Stimulated activated CD4-positive, alpha-beta T cell treated with anti-CD3 and anti-CD28 coated beads, Interleukin-15, amount 100 ng/mL, for 48 hours (primary cell): ENCODE data around the gene CCDC51.

ENCODE experiments used
- DNase-seq, 2 donors: peaks; one replicate each; pipeline ENCODE4 v3.0.0-alpha.2; 2020; ENCODE audit warnings: low read depth in 2 of 2

CCDC51 gene

GRCh38 chr3:48419149-48419548 is 20.8 kb downstream of the CCDC51 start:
- no peak for DNase-seq

GRCh38 chr3:48418651-48419050 is 21.3 kb downstream of the CCDC51 start:
- no peak for DNase-seq

GRCh38 chr3:48418140-48418539 is 21.8 kb downstream of the CCDC51 start:
- DNase-seq, result no peak

- DNase-seq, result no peak
Measured at GRCh38 chr3:48417529-48418108, 22.3 kb downstream of the CCDC51 start.

- no peak for DNase-seq
Measured at GRCh38 chr3:48416546-48416945, 23.4 kb downstream of the CCDC51 start.

- DNase-seq, result no peak
Measured at GRCh38 chr3:48416091-48416505, 23.8 kb downstream of the CCDC51 start.

GRCh38 chr3:48415251-48415953 is 24.5 kb downstream of the CCDC51 start:
- no peak for DNase-seq

GRCh38 chr3:48414376-48415250 is 25.3 kb downstream of the CCDC51 start:
- DNase-seq, result no peak

GRCh38 chr3:48413611-48414010 is 26.3 kb downstream of the CCDC51 start:
- DNase-seq, result no peak

GRCh38 chr3:48413086-48413485 is 26.8 kb downstream of the CCDC51 start:
- no peak for DNase-seq

- no peak for DNase-seq
Measured at GRCh38 chr3:48412375-48413001, 27.4 kb downstream of the CCDC51 start.

GRCh38 chr3:48411606-48412374 is 28.1 kb downstream of the CCDC51 start:
- DNase-seq, result no peak

GRCh38 chr3:48411041-48411588 is 28.8 kb downstream of the CCDC51 start:
- DNase-seq, result no peak

- DNase-seq, result no peak
Measured at GRCh38 chr3:48410205-48411040, 29.5 kb downstream of the CCDC51 start.

GRCh38 chr3:48409291-48410201 is 30.4 kb downstream of the CCDC51 start:
- no peak for DNase-seq

- no peak for DNase-seq
Measured at GRCh38 chr3:48408823-48409281, 31.1 kb downstream of the CCDC51 start.

GRCh38 chr3:48407542-48408099 is 32.3 kb downstream of the CCDC51 start:
- DNase-seq, result no peak
